Cardiac fibroblast (primary cell): ENCODE results near the gene ANKMY1.

ENCODE experiments used
- DNase-seq, 2 donors: peaks; one replicate each; pipeline versions ENCODE4 v3.0.0 to v3.0.0-alpha.2; 2010; ENCODE audit warnings: low read depth in 2 of 2
- H3K4me3 ChIP-seq, 2 donors: replicated peaks in 1 of 2; 1 replicate in 1 of 2; 2 replicates in 1 of 2; pipeline ENCODE4 v1.5.1; 2011; ENCODE audit warnings: low read depth in 2 of 2, low read length in 2 of 2, mild to moderate bottlenecking in 2 of 2, moderate library complexity in 1 of 2
- TF ChIP-seq, protein P1 (sequence below): IDR thresholded peaks from one replicate; pipeline ENCODE4 v1.5.1; 2011; ENCODE audit warnings: low read depth, mild to moderate bottlenecking, low read length, inconsistent platforms

Gene ANKMY1, protein sequence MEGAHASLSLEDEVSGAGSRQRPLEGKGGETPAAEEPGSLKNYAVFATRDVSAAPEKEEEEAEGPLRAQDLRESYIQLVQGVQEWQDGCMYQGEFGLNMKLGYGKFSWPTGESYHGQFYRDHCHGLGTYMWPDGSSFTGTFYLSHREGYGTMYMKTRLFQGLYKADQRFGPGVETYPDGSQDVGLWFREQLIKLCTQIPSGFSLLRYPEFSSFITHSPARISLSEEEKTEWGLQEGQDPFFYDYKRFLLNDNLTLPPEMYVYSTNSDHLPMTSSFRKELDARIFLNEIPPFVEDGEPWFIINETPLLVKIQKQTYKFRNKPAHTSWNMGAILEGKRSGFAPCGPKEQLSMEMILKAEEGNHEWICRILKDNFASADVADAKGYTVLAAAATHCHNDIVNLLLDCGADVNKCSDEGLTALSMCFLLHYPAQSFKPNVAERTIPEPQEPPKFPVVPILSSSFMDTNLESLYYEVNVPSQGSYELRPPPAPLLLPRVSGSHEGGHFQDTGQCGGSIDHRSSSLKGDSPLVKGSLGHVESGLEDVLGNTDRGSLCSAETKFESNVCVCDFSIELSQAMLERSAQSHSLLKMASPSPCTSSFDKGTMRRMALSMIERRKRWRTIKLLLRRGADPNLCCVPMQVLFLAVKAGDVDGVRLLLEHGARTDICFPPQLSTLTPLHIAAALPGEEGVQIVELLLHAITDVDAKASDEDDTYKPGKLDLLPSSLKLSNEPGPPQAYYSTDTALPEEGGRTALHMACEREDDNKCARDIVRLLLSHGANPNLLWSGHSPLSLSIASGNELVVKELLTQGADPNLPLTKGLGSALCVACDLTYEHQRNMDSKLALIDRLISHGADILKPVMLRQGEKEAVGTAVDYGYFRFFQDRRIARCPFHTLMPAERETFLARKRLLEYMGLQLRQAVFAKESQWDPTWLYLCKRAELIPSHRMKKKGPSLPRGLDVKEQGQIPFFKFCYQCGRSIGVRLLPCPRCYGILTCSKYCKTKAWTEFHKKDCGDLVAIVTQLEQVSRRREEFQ

GRCh38 chr2:240557808-240558207 lies at the start of gene ANKMY1:
ANKMY1 (minus strand) TSS chr2:240557988; CDS start chr2:240557335, 653 bp downstream.
- TF ChIP-seq, protein P1, sequence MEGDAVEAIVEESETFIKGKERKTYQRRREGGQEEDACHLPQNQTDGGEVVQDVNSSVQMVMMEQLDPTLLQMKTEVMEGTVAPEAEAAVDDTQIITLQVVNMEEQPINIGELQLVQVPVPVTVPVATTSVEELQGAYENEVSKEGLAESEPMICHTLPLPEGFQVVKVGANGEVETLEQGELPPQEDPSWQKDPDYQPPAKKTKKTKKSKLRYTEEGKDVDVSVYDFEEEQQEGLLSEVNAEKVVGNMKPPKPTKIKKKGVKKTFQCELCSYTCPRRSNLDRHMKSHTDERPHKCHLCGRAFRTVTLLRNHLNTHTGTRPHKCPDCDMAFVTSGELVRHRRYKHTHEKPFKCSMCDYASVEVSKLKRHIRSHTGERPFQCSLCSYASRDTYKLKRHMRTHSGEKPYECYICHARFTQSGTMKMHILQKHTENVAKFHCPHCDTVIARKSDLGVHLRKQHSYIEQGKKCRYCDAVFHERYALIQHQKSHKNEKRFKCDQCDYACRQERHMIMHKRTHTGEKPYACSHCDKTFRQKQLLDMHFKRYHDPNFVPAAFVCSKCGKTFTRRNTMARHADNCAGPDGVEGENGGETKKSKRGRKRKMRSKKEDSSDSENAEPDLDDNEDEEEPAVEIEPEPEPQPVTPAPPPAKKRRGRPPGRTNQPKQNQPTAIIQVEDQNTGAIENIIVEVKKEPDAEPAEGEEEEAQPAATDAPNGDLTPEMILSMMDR, result no peak

DNA sequence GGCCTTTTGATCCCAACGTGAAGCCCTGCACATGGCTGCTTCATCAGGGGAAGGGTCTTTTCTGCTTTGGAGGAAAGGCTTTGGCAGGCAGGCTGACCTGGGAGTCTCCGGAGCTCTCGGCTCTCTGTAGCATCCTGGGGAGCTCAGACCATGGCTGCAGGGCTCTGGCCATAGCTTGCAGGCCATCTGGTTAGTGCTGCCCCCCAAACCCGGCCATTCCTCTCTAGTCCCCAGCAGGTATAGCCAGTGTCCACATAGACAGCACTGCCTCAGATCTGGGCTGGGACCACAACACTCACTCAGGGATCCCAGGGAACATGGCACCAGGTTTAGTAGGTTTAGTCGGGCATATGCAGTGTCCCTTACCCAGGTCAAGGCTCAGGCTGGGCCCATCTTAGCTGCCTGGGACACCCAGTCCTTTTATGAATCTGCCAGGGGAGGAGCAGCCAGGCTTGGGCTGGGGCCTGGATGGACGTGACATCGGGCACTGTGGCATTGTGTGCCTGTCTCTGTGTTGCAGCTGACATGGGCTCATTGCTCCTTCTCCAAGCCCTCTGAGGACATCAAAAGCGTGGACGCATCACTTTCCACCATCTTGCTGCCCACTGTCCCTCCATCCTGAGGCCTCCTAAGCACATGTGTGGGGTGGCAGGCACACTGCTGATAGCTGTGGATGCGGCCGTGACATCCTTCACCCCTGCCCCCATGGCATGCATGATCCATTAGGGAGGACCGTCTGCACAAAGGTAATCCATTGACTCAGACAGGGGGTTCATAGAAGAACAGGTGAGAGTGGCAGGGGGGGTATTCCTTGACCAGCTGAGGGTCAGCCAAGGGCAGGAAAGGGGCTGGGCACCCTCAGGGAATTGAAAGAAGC lies 48.3 kb upstream of the ANKMY1 start:
- DNase-seq, result no peak
- TF ChIP-seq, protein P1, result no peak
- H3K4me3 ChIP-seq, result no peak overlapping the region

More at GRCh38 chr2:240557808-240558207, at the start of gene ANKMY1:
- peak within 1 kb of the TSS; percentile 45 to 55 for H3K4me3 ChIP-seq
- DNase-seq, result peak; percentile 76 to 79

- TF ChIP-seq, protein P1, result no peak
- no peak overlapping the region for H3K4me3 ChIP-seq
- DNase-seq, result no peak
These were observed 47.3 kb upstream of the ANKMY1 start for GRCh38 chr2:240604939-240605716.

GRCh38 chr2:240604291-240604938 lies 46.6 kb upstream of the ANKMY1 start:
- TF ChIP-seq, protein P1, result peak; percentile 79
- DNase-seq, result peak; percentile 72 to 75
- no peak overlapping the region for H3K4me3 ChIP-seq

- DNase-seq, result no peak
- H3K4me3 ChIP-seq, result no peak overlapping the region
- TF ChIP-seq, protein P1, result no peak
These were observed 46.1 kb upstream of the ANKMY1 start for GRCh38 chr2:240603846-240604245.
